ENCODE measurements around the gene TREH. TPM values are rescaled to one million over a fixed set of nuclear protein-coding genes. Genes with fewer than 3 reads are reported as not detected.
A peak's percentile ranks its signal among the peaks of the same experiment; 100 is the strongest.

The TREH gene
- total RNA-seq, 1 experiment from 2014 or later = 0.15 TPM

- TF ChIP-seq TCF7L2 (IDR thresholded peaks at IDR 0.05; ENCODE audit: borderline replicate concordance, extremely low read depth, insufficient read depth, insufficient read length) (no peak), EGR1 (IDR thresholded peaks at IDR 0.05; ENCODE audit: low read depth) (no peak), JUND (IDR thresholded peaks at IDR 0.05) (no peak), CEBPB (IDR thresholded peaks at IDR 0.05; ENCODE audit: low read depth) (no peak), ELF1 (IDR thresholded peaks at IDR 0.05; ENCODE audit: borderline replicate concordance, low read depth) (no peak), ZNF274 (IDR thresholded peaks at IDR 0.05; ENCODE audit: low read depth, low read length) (no peak), EZH2 (IDR thresholded peaks at IDR 0.05) (no peak), ZFX (IDR thresholded peaks at IDR 0.05) (no peak), RAD21 (IDR thresholded peaks at IDR 0.05; ENCODE audit: low read depth) (no peak)
- TF ChIP-seq, protein P1, sequence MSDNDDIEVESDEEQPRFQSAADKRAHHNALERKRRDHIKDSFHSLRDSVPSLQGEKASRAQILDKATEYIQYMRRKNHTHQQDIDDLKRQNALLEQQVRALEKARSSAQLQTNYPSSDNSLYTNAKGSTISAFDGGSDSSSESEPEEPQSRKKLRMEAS (IDR thresholded peaks at IDR 0.05) = no peak
- TF ChIP-seq, protein P2, sequence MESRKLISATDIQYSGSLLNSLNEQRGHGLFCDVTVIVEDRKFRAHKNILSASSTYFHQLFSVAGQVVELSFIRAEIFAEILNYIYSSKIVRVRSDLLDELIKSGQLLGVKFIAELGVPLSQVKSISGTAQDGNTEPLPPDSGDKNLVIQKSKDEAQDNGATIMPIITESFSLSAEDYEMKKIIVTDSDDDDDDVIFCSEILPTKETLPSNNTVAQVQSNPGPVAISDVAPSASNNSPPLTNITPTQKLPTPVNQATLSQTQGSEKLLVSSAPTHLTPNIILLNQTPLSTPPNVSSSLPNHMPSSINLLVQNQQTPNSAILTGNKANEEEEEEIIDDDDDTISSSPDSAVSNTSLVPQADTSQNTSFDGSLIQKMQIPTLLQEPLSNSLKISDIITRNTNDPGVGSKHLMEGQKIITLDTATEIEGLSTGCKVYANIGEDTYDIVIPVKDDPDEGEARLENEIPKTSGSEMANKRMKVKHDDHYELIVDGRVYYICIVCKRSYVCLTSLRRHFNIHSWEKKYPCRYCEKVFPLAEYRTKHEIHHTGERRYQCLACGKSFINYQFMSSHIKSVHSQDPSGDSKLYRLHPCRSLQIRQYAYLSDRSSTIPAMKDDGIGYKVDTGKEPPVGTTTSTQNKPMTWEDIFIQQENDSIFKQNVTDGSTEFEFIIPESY (IDR thresholded peaks at IDR 0.05; ENCODE audit: extremely low read depth, insufficient replicate concordance, low read length) = no peak
Observed at GRCh38 chr11:118641397-118642019, 37.9 kb downstream of the TREH start (continued).

- no peak overlapping the region for H3K27ac ChIP-seq (ENCODE audit: low read depth, low read length)
- DNase-seq (ENCODE audit: low read depth, low spot score) (no peak), ATAC-seq (peak; percentile 53; the same call in 1 of the 2 replicates)
- no peaks in the 10 kb centered on the region for H3K9me2 ChIP-seq (ENCODE audit: insufficient read depth)
- H4K20me1 ChIP-seq (ENCODE audit: insufficient read depth) = no peaks in the 10 kb centered on the region
- H3K27me3 ChIP-seq (ENCODE audit: insufficient read depth, low read length) = no peaks in the 10 kb centered on the region
- H3K9me3 ChIP-seq (ENCODE audit: control insufficient read depth in 1 of 2, insufficient read depth in 1 of 2, low read depth in 1 of 2, low read length in 2 of 2) = no peaks in the 10 kb centered on the region
- BruUV-seq (replicated peaks) = no TSS peak
- no peak overlapping the region for H3K4me3 ChIP-seq (replicated peaks in 1 of 2; ENCODE audit: low read depth in 1 of 2, low read length in 2 of 2)
- no peaks in the 10 kb centered on the region for H3K79me2 ChIP-seq (ENCODE audit: insufficient read depth, low read length)
- intact Hi-C loops (cut with micrococcal nuclease) = no loop called here
- RAD21 ChIA-PET (ENCODE audit: low non-redundant PET in 1 of 2, low total read pairs in 2 of 2, uncharacterized antibody in 2 of 2, unreplicated experiment in 2 of 2) = no interaction called here
- H3K36me3 ChIP-seq (ENCODE audit: control insufficient read depth in 1 of 2, insufficient read depth in 2 of 2, low read length in 2 of 2) = peaks cover 0 to 5% of the 10 kb centered on the region in 2 experiments; a peak in 2 of 4 replicates
- H3K4me1 ChIP-seq (ENCODE audit: control insufficient read depth in 1 of 2, insufficient read depth in 2 of 2, low read length in 2 of 2) = peaks cover 0 to 15% of the 10 kb centered on the region in 2 experiments; a peak in 3 of 4 replicates
- TF ChIP-seq, protein P3, sequence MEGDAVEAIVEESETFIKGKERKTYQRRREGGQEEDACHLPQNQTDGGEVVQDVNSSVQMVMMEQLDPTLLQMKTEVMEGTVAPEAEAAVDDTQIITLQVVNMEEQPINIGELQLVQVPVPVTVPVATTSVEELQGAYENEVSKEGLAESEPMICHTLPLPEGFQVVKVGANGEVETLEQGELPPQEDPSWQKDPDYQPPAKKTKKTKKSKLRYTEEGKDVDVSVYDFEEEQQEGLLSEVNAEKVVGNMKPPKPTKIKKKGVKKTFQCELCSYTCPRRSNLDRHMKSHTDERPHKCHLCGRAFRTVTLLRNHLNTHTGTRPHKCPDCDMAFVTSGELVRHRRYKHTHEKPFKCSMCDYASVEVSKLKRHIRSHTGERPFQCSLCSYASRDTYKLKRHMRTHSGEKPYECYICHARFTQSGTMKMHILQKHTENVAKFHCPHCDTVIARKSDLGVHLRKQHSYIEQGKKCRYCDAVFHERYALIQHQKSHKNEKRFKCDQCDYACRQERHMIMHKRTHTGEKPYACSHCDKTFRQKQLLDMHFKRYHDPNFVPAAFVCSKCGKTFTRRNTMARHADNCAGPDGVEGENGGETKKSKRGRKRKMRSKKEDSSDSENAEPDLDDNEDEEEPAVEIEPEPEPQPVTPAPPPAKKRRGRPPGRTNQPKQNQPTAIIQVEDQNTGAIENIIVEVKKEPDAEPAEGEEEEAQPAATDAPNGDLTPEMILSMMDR (IDR thresholded peaks at IDR 0.05 in 2 of 3, conservative IDR thresholded peaks at IDR 0.05 in 1 of 3; ENCODE audit: borderline replicate concordance in 1 of 3, insufficient read depth in 1 of 3, low read depth in 2 of 3, low read length in 2 of 3) = peak in 1 of 3 experiments; percentile 12; a peak in 2 of 6 replicates
- TF ChIP-seq, protein P4, sequence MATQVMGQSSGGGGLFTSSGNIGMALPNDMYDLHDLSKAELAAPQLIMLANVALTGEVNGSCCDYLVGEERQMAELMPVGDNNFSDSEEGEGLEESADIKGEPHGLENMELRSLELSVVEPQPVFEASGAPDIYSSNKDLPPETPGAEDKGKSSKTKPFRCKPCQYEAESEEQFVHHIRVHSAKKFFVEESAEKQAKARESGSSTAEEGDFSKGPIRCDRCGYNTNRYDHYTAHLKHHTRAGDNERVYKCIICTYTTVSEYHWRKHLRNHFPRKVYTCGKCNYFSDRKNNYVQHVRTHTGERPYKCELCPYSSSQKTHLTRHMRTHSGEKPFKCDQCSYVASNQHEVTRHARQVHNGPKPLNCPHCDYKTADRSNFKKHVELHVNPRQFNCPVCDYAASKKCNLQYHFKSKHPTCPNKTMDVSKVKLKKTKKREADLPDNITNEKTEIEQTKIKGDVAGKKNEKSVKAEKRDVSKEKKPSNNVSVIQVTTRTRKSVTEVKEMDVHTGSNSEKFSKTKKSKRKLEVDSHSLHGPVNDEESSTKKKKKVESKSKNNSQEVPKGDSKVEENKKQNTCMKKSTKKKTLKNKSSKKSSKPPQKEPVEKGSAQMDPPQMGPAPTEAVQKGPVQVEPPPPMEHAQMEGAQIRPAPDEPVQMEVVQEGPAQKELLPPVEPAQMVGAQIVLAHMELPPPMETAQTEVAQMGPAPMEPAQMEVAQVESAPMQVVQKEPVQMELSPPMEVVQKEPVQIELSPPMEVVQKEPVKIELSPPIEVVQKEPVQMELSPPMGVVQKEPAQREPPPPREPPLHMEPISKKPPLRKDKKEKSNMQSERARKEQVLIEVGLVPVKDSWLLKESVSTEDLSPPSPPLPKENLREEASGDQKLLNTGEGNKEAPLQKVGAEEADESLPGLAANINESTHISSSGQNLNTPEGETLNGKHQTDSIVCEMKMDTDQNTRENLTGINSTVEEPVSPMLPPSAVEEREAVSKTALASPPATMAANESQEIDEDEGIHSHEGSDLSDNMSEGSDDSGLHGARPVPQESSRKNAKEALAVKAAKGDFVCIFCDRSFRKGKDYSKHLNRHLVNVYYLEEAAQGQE (IDR thresholded peaks at IDR 0.05; ENCODE audit: low read depth) = no peak
- no peak for TF ChIP-seq EZH2phosphoT487 (IDR thresholded peaks at IDR 0.05; ENCODE audit: borderline replicate concordance)
- TF ChIP-seq RAD21 (IDR thresholded peaks at IDR 0.05; ENCODE audit: low read depth) = peak; percentile 54
- TF ChIP-seq, protein P5, sequence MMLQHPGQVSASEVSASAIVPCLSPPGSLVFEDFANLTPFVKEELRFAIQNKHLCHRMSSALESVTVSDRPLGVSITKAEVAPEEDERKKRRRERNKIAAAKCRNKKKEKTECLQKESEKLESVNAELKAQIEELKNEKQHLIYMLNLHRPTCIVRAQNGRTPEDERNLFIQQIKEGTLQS (IDR thresholded peaks at IDR 0.05) = no peak
- H3K9ac ChIP-seq (ENCODE audit: low read length) = no peak overlapping the region
- POLR2A ChIA-PET = no interaction called here
- H3K4me2 ChIP-seq (ENCODE audit: low read length) = no peak overlapping the region
- CTCF ChIA-PET = no interaction called here
- H2AFZ ChIP-seq (ENCODE audit: low read depth, low read length, poor library complexity, severe bottlenecking) = no peak overlapping the region
Observed at GRCh38 chr11:118640332-118641154, 38.9 kb downstream of the TREH start.
